Activated T-helper 1 cell treated with anti-CD3 and anti-CD28 coated beads, Interleukin-2, amount 50 U/mL, for 16 hours (primary cell): ENCODE data around the gene SLX4.
"Not testable (repeated sequence)": the region's sequence is repeated elsewhere in the genome, so short reads cannot be mapped to it uniquely, and the experiment has no call there.

ENCODE experiments used
- DNase-seq, 2 donors: peaks; one replicate each; pipeline ENCODE4 v3.0.0-alpha.2; 2020; ENCODE audit warnings: low read depth in 1 of 2, low spot score in 1 of 2

Gene SLX4

DNA sequence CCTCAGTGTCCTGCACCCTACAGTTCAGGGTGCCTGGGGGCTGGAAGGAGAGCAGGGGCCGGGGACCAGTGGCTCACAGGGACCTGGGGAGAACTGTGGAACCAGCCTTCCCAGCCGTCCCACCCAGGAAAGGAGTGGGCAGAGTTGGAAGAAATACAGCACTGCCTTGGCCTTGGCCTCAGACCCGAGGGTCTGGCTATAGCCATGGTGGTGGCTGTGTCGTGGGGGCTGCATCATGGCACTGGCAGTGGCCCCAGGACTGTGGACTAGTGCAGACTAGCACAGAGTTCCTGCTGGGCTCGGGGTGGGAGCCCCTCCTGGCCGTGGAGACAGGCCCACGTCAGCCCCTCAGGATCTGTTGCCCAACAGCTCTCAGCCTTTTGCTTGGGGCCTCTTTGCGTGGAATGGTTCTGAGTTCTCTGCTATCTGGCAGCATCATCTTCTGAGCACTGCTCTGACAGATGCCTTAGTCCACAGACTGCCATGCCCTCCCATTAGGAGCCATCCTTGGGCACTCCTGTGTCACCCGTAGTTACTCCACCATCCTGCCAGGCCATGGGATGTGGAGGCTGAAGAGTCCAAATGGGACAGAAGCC lies 30.5 kb upstream of the SLX4 start:
- no peak for DNase-seq

- DNase-seq: no peak
Measured at GRCh38 chr16:3640632-3641501, 29.5 kb upstream of the SLX4 start.

GRCh38 chr16:3640207-3640606 lies 28.8 kb upstream of the SLX4 start:
- no peak for DNase-seq

DNA sequence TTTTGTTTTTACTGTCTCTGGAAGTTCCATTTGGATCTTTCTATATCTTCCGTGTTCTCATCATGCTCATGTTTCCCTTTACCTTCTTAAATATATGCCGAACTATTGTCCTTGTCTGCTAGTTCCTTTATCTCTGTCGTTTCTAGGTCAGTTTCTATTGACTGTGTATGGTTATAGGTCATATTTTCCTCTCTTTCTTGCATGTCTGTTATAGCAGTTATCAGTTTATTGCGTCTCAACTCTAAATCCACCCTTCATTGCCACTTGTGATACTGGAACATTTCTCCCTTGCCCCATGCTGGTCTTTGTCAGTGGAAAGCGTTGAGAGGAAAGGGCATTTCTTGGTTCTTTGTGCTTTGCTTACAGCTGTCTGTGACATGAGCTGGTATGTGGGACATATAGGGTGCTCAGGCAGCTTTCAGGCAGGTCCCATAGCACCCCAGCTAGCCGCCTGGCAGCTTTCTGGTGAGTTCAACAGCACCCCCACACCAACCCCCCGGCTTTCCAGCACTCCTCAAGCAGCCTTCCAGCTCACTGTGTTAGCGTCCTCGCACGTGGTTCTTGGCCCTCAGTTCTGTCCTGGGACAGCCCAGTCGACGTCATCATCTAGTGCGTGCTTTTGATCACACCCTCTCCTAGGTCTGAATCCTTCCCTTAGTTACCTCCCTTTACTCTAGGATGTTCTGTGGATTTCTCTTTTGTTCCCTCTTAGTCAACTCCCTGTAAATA lies 27.7 kb upstream of the SLX4 start:
- no peak for DNase-seq

DNA sequence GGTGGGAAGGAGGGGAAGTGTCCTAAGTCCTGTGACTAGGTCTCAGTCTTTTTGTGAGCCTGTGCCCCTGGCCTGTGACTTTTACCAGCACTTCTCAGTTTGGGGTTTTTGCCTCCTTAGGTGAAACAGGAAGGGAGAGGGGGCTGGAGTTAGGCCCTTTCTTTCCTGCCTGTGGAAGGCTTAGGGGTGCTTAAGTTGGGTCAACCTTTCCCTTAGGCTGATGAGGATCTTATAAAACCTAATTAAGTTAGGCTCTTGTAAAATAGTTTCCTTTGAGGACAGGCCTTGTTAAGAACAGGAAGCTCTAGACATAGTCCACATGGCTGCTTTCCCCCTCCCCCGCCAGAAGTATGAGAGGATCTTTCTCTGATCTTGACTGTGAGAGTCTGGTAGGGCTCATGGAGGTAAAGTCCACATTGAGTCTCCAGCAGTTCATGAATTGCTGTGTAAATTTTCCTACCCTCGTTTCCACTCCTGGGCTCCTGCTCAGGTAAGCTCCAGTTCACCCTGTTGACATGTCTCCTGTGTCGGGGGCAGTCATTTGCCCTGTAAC lies 26.0 kb upstream of the SLX4 start:
- DNase-seq: no peak

DNA sequence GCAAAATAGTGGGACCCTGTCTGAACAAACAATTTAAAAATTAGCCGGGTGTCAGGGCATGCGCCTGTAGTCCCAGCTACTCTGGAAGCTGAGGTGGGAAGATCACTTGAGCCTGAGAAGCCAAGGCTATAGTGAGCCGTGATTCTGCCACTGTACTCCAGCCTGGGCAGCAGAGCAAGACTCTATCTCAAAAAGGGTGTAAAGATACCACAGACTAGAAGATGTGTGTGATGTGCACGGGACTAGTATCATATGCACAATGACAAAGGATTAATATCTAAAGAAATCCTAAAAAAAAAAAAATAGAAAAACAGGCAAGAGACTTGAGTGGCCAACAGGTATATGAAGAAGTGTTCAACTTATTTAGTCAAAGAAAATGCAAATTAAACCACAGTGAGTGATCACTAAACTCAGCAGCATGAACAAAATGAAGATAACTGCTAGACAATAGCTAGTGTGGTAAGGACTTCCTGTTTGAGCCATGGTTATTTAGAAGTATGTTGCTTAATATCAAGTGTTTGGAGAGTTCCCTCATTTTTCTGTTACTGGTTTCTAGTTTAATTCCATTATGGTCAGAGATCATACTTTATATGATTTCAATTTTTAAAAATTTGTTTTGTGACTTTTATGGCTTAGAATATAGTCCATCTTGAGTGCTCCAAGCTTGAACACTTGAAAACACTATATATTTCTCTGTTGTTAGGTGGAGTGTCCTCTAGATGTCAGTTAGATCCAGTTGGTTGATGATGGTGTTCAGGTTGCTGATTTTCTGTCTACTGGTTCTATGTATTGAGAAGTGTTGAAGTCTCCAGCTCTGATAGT lies 14.7 kb upstream of the SLX4 start:
- DNase-seq: no peak

- no peak for DNase-seq
Measured at GRCh38 chr16:3625331-3625730, 13.9 kb upstream of the SLX4 start.

- DNase-seq: no peak
Measured at GRCh38 chr16:3623642-3624041, 12.2 kb upstream of the SLX4 start.

DNA sequence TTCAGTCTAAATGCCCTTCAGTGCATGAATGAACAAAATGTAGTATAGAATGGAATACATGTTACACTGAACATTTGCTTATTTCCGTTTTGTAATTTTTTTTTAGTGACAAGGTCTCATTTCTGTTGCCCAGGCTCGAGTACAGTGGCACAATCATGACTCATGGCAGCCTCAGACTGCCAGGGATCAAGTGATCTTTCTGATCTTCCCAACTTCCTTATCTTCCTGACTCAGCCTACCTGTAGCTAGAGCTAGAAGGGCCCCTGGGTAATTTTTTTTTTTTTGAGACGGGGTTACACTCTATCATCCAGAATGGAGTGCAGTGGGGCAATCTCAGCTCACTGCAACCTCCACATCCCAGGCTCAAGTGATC lies 7.3 kb upstream of the SLX4 start:
- DNase-seq: no peak

DNA sequence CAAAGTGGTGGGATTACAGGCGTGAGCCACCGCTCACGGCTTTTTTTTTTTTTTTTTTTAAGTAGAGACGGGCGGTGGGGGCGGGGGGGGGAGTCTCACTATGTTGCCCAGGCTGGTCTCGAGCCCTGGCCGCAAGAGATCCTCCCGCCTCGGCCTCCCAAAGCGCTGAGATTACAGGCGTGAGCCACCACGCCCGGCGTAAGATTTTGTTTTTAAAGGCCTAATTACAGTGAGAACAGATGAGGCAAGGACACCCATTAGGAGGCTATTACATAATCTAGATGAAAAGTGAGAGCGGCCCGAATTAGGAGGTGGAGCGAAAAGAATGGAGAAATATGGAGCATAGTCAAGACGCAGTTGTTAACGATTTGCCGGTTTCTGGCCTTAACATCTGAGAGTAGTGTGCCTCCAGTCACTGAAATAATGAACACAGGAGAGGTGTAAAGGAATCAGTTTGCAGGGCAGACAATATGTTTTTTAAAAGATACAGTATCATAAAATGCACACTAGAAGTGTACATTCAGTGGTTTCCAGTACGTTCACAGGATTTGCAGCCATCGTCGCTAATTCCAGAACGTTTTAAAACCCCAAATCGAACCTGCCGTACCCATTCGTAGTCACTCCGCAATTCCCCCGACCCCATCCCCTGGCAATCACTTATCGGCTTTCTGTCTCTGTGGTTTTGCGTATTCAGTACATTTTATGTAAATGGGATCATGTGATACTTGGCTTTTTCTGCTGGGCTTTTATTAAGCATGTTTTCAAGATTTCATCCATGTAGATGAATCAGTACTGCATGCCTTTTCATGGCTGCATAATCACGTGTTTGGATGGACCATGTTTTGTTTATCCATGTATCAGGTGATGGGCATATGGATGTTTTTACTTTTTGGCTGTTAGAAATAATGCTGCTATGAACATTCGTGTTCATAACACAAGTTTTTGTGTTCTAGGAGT lies 1.4 kb upstream of the SLX4 start:
- no peak for DNase-seq

DNA sequence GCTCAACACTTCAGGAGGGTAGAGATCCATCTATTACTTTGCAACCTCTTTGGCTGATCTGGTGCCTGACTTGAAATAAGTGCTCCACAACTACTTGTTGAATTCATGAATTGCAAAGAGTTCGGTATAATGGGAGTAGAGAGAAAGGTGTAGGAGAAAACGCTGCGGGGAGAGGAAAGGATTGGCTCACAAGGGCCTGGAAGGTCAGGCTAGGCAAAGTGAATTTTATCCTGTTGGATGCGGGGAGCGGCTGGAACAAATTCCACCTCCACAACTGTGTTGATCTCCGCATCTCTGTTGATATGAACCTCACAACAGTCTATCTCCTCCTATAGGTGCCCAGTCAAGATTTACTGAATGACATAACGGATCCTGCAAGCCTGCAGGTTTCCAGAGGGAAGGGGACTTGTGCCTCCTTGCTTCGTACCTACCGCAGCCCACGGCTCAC lies 684 bp downstream of the SLX4 start:
- no peak for DNase-seq

GRCh38 chr16:3609895-3610697 lies 1.3 kb downstream of the SLX4 start:
- no peak for DNase-seq

DNA sequence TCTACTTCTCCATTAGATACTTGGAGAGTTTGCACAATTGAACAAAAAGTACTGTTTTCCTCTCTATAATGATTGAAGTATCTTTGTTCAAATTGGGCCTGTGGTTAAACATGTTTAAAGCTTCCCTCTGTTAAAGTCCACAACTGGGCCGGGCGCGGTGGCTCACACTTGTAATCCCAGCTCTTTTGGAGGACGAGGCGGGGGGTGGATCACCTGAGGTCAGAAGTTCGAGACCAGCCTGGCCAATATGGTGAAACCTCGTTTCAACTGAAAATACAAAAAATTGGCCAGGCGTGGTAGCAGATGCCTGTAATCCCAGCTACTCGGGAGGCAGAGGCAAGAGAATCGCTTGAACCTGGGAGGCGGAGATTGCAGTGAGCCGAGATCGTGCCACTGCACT lies 2.4 kb downstream of the SLX4 start:
- not testable (repeated sequence) for DNase-seq

DNA sequence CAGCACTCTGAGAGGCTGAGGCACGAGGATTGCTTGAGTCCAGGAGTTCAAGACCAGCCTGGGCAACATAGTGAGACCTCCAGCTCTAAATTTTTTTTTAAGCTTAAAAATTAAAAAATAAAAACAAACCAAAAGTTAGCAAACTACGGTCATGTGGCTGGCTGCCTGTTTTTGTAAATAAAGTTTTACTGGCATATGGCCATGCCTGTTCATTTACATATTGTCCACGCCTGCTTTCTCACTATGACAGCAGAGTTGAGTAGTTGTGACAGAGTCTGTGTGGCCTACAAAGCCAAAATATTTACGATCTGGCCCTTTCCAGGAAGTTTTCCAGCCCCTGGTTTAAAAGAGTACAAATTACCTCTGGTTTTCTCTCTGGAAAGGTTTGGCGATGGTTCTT lies 3.3 kb downstream of the SLX4 start:
- DNase-seq: no peak

- DNase-seq: no peak
Measured at GRCh38 chr16:3607634-3608033, 3.8 kb downstream of the SLX4 start.

DNA sequence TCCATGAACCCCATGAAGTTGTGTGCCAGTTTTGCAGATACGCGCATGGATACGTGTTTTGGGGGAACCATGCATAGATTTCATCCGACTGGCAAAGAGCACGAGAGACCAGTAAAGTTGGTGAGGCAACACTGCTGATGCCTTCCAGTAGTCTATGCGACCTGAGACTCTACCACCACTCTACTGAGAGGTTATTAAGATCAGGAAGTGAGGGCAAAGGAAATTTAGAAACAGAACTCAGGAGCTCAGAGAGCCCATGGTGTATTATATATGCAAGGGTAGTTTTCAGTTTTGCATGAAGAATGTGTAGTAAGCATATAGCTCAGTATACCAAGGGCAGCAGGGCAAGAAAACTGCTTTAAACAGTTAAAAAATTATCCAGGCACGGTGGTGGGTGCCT lies 4.2 kb downstream of the SLX4 start:
- DNase-seq: no peak

DNA sequence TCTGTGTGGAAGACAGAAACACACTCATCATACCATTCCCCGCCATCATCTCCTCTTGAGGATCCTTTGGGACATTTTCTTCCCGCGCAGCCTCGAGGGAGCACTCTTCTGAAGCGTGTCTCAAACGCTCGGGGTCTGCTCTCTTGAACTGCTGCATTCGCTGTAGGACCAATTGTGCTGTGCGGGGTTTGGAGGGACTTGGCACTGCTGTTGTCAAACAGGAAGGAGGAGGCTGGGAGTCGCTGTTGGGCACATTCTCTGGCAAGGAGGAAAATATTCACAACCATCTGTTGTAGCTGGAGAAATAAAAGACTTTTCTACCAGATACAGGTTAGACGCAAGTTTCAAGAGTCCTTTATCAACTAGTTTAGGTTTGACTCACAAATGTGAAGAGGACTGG lies 5.0 kb downstream of the SLX4 start:
- no peak for DNase-seq

DNA sequence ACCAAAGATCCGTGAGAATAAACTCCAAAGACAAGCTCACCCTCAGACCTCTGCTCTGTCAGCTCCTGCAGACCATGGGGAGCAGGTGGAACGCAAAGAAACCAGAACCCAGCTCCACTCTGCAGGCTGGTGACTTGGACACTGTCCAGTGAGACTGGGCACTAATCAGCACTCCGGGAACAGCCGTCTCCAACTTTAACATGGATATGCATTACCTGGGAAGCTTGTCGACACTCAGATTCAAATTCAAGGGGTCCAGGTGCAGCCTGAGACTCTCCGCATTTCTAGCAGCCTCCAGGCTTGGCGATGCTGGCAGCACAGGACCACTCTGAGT lies 9.1 kb downstream of the SLX4 start:
- no peak for DNase-seq

DNA sequence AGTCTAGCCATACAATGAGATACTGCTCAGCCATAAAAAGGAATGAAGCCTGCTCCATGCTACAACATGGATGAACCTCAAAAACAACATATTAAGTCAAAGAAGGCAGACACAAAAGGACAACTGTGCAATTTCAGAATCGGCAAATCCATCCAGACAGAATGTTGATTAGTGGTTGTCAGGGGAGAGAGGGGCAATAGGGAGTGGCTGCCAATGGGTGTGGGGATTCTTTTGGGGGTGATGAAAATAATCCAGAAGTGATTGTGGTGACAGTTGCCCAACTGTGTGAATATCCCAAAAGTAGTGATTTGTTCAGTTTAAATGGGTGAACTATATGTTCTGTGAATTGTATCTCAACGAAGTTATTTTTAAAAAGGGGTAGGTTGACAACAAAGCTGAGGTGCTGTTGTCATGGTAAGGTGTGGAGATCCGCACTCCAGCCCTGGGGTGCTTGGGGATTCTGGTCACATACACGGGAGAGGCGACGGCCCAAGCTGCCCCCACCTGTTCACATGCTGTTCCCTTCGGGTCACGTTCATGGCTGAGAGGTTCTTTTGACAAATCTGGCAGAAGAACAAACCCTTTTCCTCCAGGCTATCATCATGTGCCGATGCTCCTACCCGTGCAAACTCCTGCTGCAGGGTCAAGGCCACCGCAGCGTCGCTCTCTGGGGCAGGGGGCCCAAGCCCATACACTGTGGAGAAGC lies 9.6 kb downstream of the SLX4 start:
- no peak for DNase-seq
